Kidney (tissue), 14 donors: ENCODE data around the gene COBL. TPM values are rescaled to one million over a fixed set of nuclear protein-coding genes. Genes with fewer than 3 reads are reported as not detected.

ENCODE experiments used
- DNase-seq, 5 donors: peaks; one replicate each; pipeline ENCODE4 v3.0.0-alpha.2; 2013 to 2020
- FAIRE-seq: peaks from 2 replicates; lab custom pipeline; 2012; peaks lifted over from hg19 to GRCh38; lab: Jason Lieb, UNC
- H3K27ac ChIP-seq, 2 donors: one replicate each; pipeline ENCODE4 v1.7.0; 2013; ENCODE audit warnings: low read depth in 2 of 2, low read length in 2 of 2, inconsistent platforms in 1 of 2
- H3K27me3 ChIP-seq: one replicate; pipeline ENCODE4 v1.7.1; 2013; ENCODE audit warnings: low read length, inconsistent platforms; ENCODE audit not compliant: control insufficient read depth, insufficient read depth
- H3K36me3 ChIP-seq, 3 donors: one replicate each; pipeline versions ENCODE4 v1.7.0 to v1.7.1; 2013; ENCODE audit warnings: low read length in 3 of 3, control low read depth in 1 of 3, inconsistent platforms in 1 of 3; ENCODE audit not compliant: insufficient read depth in 3 of 3, control insufficient read depth in 2 of 3
- H3K4me1 ChIP-seq, 3 donors: one replicate each; pipeline versions ENCODE4 v1.7.0 to v1.7.1; 2013; ENCODE audit warnings: low read length in 3 of 3, inconsistent platforms in 1 of 3, low read depth in 1 of 3; ENCODE audit not compliant: control insufficient read depth in 2 of 3, insufficient read depth in 2 of 3
- H3K4me3 ChIP-seq, 3 donors: one replicate each; pipeline versions ENCODE4 v1.7.0 to v1.8.1; 2013; ENCODE audit warnings: low read length in 3 of 3, control low read depth in 1 of 3, inconsistent platforms in 1 of 3
- H3K9ac ChIP-seq, 3 donors: one replicate each; pipeline versions ENCODE4 v1.7.0 to v1.7.1; 2013; ENCODE audit warnings: low read length in 3 of 3, control low read depth in 1 of 3, inconsistent platforms in 1 of 3
- H3K9me3 ChIP-seq, 3 donors: one replicate each; pipeline versions ENCODE4 v1.7.0 to v1.7.1; 2013; ENCODE audit warnings: low read length in 3 of 3, control low read depth in 1 of 3, inconsistent platforms in 1 of 3; ENCODE audit not compliant: control insufficient read depth in 2 of 3, insufficient read depth in 1 of 3
- CTCF ChIP-seq: IDR thresholded peaks from 3 replicates; pipeline ENCODE4 v1.5.1; 2012; ENCODE audit warnings: mild to moderate bottlenecking, moderate library complexity, borderline replicate concordance; ENCODE audit not compliant: insufficient read depth; ENCODE audit errors: extremely low read depth
- intact Hi-C: fragments of 100-400 bp; cut with DNase I; formaldehyde crosslinking; loops from one replicate; pipeline ENCODE4 v1.11.1; 2022
- polyA plus RNA-seq: library from polyadenylated mRNA; stranded (reverse); fragments of 350-450 nt; fragmentation: Illumina TruSeq; extraction: RNeasy Lipid Tissue Mini Kit (QIAGEN cat#74804); gene quantifications from one replicate; pipeline ENCODE4 v1.2.3, GENCODE V29; 2014; ENCODE audit warnings: low read depth, low replicate concordance; ENCODE audit not compliant: insufficient read depth
- total RNA-seq: library from RNA; stranded (reverse); fragmentation: NEBNext Ultra II Directional; extraction: Animal tissue kit (Norgen Biotek cat#: 25700); gene quantifications from one replicate; pipeline ENCODE4 v1.2.1, GENCODE V29; 2021
- donor health status: control.
- donor health status: control.
- donor health status: control.
- donor health status: control.
- donor health status: control.
- donor health status: DM: yes; HTN: yes; CAD: no.
- donor health status: Normal renal cell carcinoma (clear cell type).

Gene COBL
- total and polyA plus RNA-seq, 2 donors from 2014 or later: 9.8 to 42.7 TPM

GRCh38 chr7:51020944-51021343 lies 295.7 kb downstream of the COBL start:
- Histone ChIP-seq H3K4me3 (no peak overlapping the region), H3K27ac (no peak overlapping the region), H3K9ac (no peak overlapping the region), H3K9me3 (no peaks in the 10 kb centered on the region), H3K36me3 (no peaks in the 10 kb centered on the region), H3K4me1 (no peaks in the 10 kb centered on the region), H3K27me3 (no peaks in the 10 kb centered on the region)
- intact Hi-C loops: no loop called here
- TF ChIP-seq CTCF: no peak
- no peak for FAIRE-seq
- no peak for DNase-seq

- no peak for TF ChIP-seq CTCF
- DNase-seq: no peak
Observed at GRCh38 chr7:51019891-51020870, 296.4 kb downstream of the COBL start.

GRCh38 chr7:51019191-51019844 lies 297.3 kb downstream of the COBL start:
- intact Hi-C loops: no loop called here
- Histone ChIP-seq H3K27ac (no peak overlapping the region), H3K9me3 (no peaks in the 10 kb centered on the region), H3K36me3 (no peaks in the 10 kb centered on the region), H3K27me3 (no peaks in the 10 kb centered on the region), H3K4me1 (no peaks in the 10 kb centered on the region), H3K9ac (no peak overlapping the region), H3K4me3 (no peak overlapping the region)
- DNase-seq: no peak
- no peak for TF ChIP-seq CTCF
- no peak for FAIRE-seq

More at GRCh38 chr7:51019891-51020870, 296.4 kb downstream of the COBL start:
- no peak overlapping the region for H3K27ac ChIP-seq
- no peak for FAIRE-seq
- no peaks in the 10 kb centered on the region for H3K27me3 ChIP-seq
- H3K4me1 ChIP-seq: no peaks in the 10 kb centered on the region
- no peak overlapping the region for H3K4me3 ChIP-seq
- H3K36me3 ChIP-seq: no peaks in the 10 kb centered on the region
- H3K9me3 ChIP-seq: no peaks in the 10 kb centered on the region
- no peak overlapping the region for H3K9ac ChIP-seq
- intact Hi-C loops: no loop called here
